OCI-LY7 (cell line): Measurements from ENCODE around the gene LAMA2. TPM values are rescaled to one million over a fixed set of nuclear protein-coding genes. Genes with fewer than 3 reads are reported as not detected.

Source experiments
- BruUV-seq: library from RNA; stranded (reverse); fragments of 400-500 nt; replicated peaks from 2 replicates; lab custom pipeline; 2021; lab: Mats Ljungman, UMichigan
- CTCF ChIA-PET: fragments of 300-600 bp; sonication (Branson Sonifier 250); formaldehyde crosslinking; loops from one replicate; lab custom pipeline; 2022; ENCODE audit warnings: antibody characterized with exemption; ENCODE audit not compliant: unreplicated experiment; lab: Charles Lee
- POLR2A ChIA-PET: fragments of 300-600 bp; sonication (Branson Sonifier 250); formaldehyde crosslinking; loops from one replicate; lab custom pipeline; 2022; ENCODE audit warnings: antibody characterized with exemption; lab: Charles Lee
- DNase-seq: peaks from one replicate; pipeline ENCODE4 v3.0.0-alpha.2; 2015; ENCODE audit warnings: low spot score
- H2AFZ ChIP-seq: fragments of 200-600 bp; sonication (generic), shearing (Covaris generic); 2 replicates; pipeline ENCODE4 v1.6.1; 2014; ENCODE audit warnings: mild to moderate bottlenecking, antibody characterized with exemption, low read length, moderate library complexity
- H3K27ac ChIP-seq: fragments of 200-600 bp; sonication (generic); 2 replicates; pipeline ENCODE4 v1.5.1; 2014; ENCODE audit warnings: mixed run types, low read depth, mild to moderate bottlenecking, moderate library complexity, low read length, inconsistent platforms; ENCODE audit not compliant: poor library complexity, severe bottlenecking
- H3K36me3 ChIP-seq: fragments of 200-600 bp; sonication (generic); 2 replicates; pipeline ENCODE4 v1.6.1; 2014; ENCODE audit warnings: mild to moderate bottlenecking, antibody characterized with exemption, low read length, moderate library complexity, mixed read lengths; ENCODE audit not compliant: insufficient read depth
- H3K4me1 ChIP-seq: fragments of 200-600 bp; sonication (generic); 2 replicates; pipeline ENCODE4 v1.5.1; 2014; ENCODE audit warnings: mild to moderate bottlenecking, low read length; ENCODE audit not compliant: insufficient read depth, poor library complexity, severe bottlenecking
- H3K4me2 ChIP-seq: fragments of 200-600 bp; sonication (generic); 2 replicates; pipeline ENCODE4 v1.6.1; 2014; ENCODE audit warnings: mild to moderate bottlenecking, low read length
- H3K4me3 ChIP-seq: fragments of 200-600 bp; sonication (generic); 2 replicates; pipeline ENCODE4 v1.5.1; 2014; ENCODE audit warnings: mild to moderate bottlenecking, low read depth, low read length; ENCODE audit not compliant: poor library complexity, severe bottlenecking
- H3K79me2 ChIP-seq: fragments of 200-600 bp; sonication (generic); 2 replicates; pipeline ENCODE4 v1.6.1; 2016; ENCODE audit warnings: low read depth, mild to moderate bottlenecking, low read length, moderate library complexity, mixed read lengths; ENCODE audit not compliant: insufficient read depth
- H3K9me2 ChIP-seq: fragments of 200-600 bp; sonication (generic); 2 replicates; pipeline ENCODE4 v1.6.1; 2016; ENCODE audit warnings: mild to moderate bottlenecking, low read length, mixed read lengths; ENCODE audit not compliant: insufficient read depth
- H3K9me3 ChIP-seq: fragments of 200-600 bp; sonication (generic); 2 replicates; pipeline ENCODE4 v1.6.1; 2014; ENCODE audit warnings: mild to moderate bottlenecking, mixed run types, low read length, mixed read lengths
- H4K20me1 ChIP-seq: fragments of 200-600 bp; sonication (generic); 2 replicates; pipeline ENCODE4 v1.6.1; 2014; ENCODE audit warnings: mild to moderate bottlenecking, antibody characterized with exemption, low read length, moderate library complexity, mixed read lengths; ENCODE audit not compliant: insufficient read depth
- CTCF ChIP-seq: fragments of 200-600 bp; sonication (generic); conservative IDR thresholded peaks from 2 replicates; pipeline ENCODE4 v1.5.1; 2014; ENCODE audit warnings: mild to moderate bottlenecking, antibody characterized with exemption, low read length, moderate library complexity, mixed read lengths
- EZH2phosphoT487 ChIP-seq: fragments of 200-600 bp; sonication (generic); IDR thresholded peaks from 2 replicates; pipeline ENCODE4 v1.6.1; 2018; ENCODE audit warnings: low read depth, borderline replicate concordance, mild to moderate bottlenecking, mixed run types, antibody characterized with exemption, low read length, moderate library complexity, mixed read lengths
- intact Hi-C: fragments of 100-400 bp; cut with micrococcal nuclease; formaldehyde crosslinking; loops from one replicate; pipeline ENCODE4 v1.10.0; 2022; ENCODE audit not compliant: unreplicated experiment
- total RNA-seq, 2 experiments: library from RNA; depleted of rRNA in 1 of 2; stranded (reverse); fragments of >200 nt in 1 of 2; shearing (Covaris generic) in 1 of 2; gene quantifications; 2 replicates each; pipeline ENCODE4 v1.2.3, GENCODE V29; 2014 to 2022

LAMA2 gene
- total RNA-seq, 2 experiments from 2014 or later: not detected

- H3K9me2 ChIP-seq: no peaks in the 10 kb centered on the region
- no peaks in the 10 kb centered on the region for H4K20me1 ChIP-seq
- ChIA-PET POLR2A (no interaction called here), CTCF (no interaction called here)
- no peaks in the 10 kb centered on the region for H3K4me1 ChIP-seq
- H2AFZ ChIP-seq: no peak overlapping the region
- intact Hi-C loops: no loop called here
- TF ChIP-seq CTCF (no peak), EZH2phosphoT487 (no peak)
- BruUV-seq: no TSS peak
- no peak for DNase-seq
- H3K4me2 ChIP-seq: no peak overlapping the region
- H3K27ac ChIP-seq: no peak overlapping the region
- no peaks in the 10 kb centered on the region for H3K79me2 ChIP-seq
- H3K36me3 ChIP-seq: no peaks in the 10 kb centered on the region
- no peaks in the 10 kb centered on the region for H3K9me3 ChIP-seq
- H3K4me3 ChIP-seq: no peak overlapping the region
These were observed 125.7 kb downstream of the LAMA2 start for GRCh38 chr6:129008591-129008990.

- H3K4me2 ChIP-seq: no peak overlapping the region
- no peaks in the 10 kb centered on the region for H3K36me3 ChIP-seq
- no TSS peak for BruUV-seq
- H3K79me2 ChIP-seq: no peaks in the 10 kb centered on the region
- intact Hi-C loops: no loop called here
- H3K9me3 ChIP-seq: no peaks in the 10 kb centered on the region
- POLR2A ChIA-PET: interaction anchor here (0.8 kb wide), 1 partner anchor 24 kb away, joined by 3 read pairs; no protein-coding TSS in a partner anchor
- H3K4me1 ChIP-seq: no peaks in the 10 kb centered on the region
- no peak overlapping the region for H2AFZ ChIP-seq
- no peak for DNase-seq
- no peak overlapping the region for H3K4me3 ChIP-seq
- H3K9me2 ChIP-seq: no peaks in the 10 kb centered on the region
- no peak for TF ChIP-seq EZH2phosphoT487
- TF ChIP-seq CTCF: no peak
- no peaks in the 10 kb centered on the region for H4K20me1 ChIP-seq
- no peak overlapping the region for H3K27ac ChIP-seq
- CTCF ChIA-PET: no interaction called here
These were observed 126.9 kb downstream of the LAMA2 start for GRCh38 chr6:129009851-129010250.

- Histone ChIP-seq H3K9me2 (no peaks in the 10 kb centered on the region), H3K4me3 (no peak overlapping the region), H3K4me2 (no peak overlapping the region), H3K9me3 (no peaks in the 10 kb centered on the region), H3K27ac (no peak overlapping the region), H4K20me1 (no peaks in the 10 kb centered on the region), H3K4me1 (no peaks in the 10 kb centered on the region), H2AFZ (no peak overlapping the region), H3K36me3 (no peaks in the 10 kb centered on the region), H3K79me2 (no peaks in the 10 kb centered on the region)
- TF ChIP-seq CTCF (no peak), EZH2phosphoT487 (no peak)
- no peak for DNase-seq
- ChIA-PET POLR2A (no interaction called here), CTCF (no interaction called here)
- intact Hi-C loops: no loop called here
- no TSS peak for BruUV-seq
These were observed 131.4 kb downstream of the LAMA2 start for GRCh38 chr6:129014302-129014701.
